Endothelial cell of umbilical vein (primary cell): ENCODE measurements around the gene MELTF. TPM values are rescaled to one million over a fixed set of nuclear protein-coding genes. Genes with fewer than 3 reads are reported as not detected.

Experiments
- BruUV-seq: library from RNA; stranded (reverse); fragments of 400-500 nt; replicated peaks from 2 replicates; lab custom pipeline; 2021; lab: Mats Ljungman, UMichigan
- CTCF ChIA-PET: fragments of 300-600, 350-600 bp; sonication (Branson Sonifier 250); formaldehyde crosslinking; loops from one replicate; lab custom pipeline; 2021; ENCODE audit warnings: antibody characterized with exemption, inconsistent platforms; lab: Charles Lee
- POLR2A ChIA-PET: fragments of 300-600, 350-600 bp; sonication (Branson Sonifier 250); formaldehyde crosslinking; loops from one replicate; lab custom pipeline; 2021; ENCODE audit warnings: antibody characterized with exemption, inconsistent platforms; lab: Charles Lee
- DNase-seq: peaks from one replicate; pipeline ENCODE4 v3.0.0-alpha.2; 2011; ENCODE audit warnings: low read depth, low spot score
- FAIRE-seq: peaks from 2 replicates; lab custom pipeline; 2011; peaks lifted over from hg19 to GRCh38; lab: Jason Lieb, UNC
- H2AFZ ChIP-seq: 2 replicates; pipeline ENCODE4 v1.6.0; 2012; ENCODE audit warnings: low read depth, low read length, control low read depth, inconsistent platforms
- H3K27ac ChIP-seq: 2 replicates; pipeline ENCODE4 v1.5.1; 2011; ENCODE audit warnings: low read depth, mild to moderate bottlenecking, control low read depth, low read length, moderate library complexity; ENCODE audit not compliant: insufficient read depth
- H3K27me3 ChIP-seq, 2 experiments: 2 replicates each; pipeline versions ENCODE4 v1.6.0 to v1.6.1; 2011; ENCODE audit warnings: low read length in 2 of 2, mixed read lengths in 1 of 2; ENCODE audit not compliant: control insufficient read depth in 2 of 2, insufficient read depth in 2 of 2
- H3K36me3 ChIP-seq, 2 experiments: 2 replicates in 1 of 2; 3 replicates in 1 of 2; pipeline ENCODE4 v1.5.1; 2011; ENCODE audit warnings: low read length in 2 of 2, mild to moderate bottlenecking in 1 of 2, moderate library complexity in 1 of 2; ENCODE audit not compliant: control insufficient read depth in 2 of 2, insufficient read depth in 2 of 2; ENCODE audit errors: extremely low read depth in 1 of 2
- H3K4me1 ChIP-seq: 3 replicates; pipeline ENCODE4 v1.5.1; 2011; ENCODE audit warnings: mild to moderate bottlenecking, low read length; ENCODE audit not compliant: control insufficient read depth, insufficient read depth; ENCODE audit errors: extremely low read depth
- H3K4me2 ChIP-seq: 2 replicates; pipeline ENCODE4 v1.6.1; 2011; ENCODE audit warnings: low read length, control low read depth, mixed read lengths; ENCODE audit not compliant: insufficient read depth
- H3K4me3 ChIP-seq, 3 experiments: fragments of 200-600 bp in 1 of 3; sonication (generic), shearing (Covaris generic) in 1 of 3; replicated peaks in 1 of 3; 2 replicates each; pipeline ENCODE4 v1.5.1; 2011 to 2016; ENCODE audit warnings: control low read depth in 3 of 3, low read length in 3 of 3, mild to moderate bottlenecking in 2 of 3, inconsistent platforms in 1 of 3, low read depth in 1 of 3, moderate library complexity in 1 of 3; ENCODE audit not compliant: insufficient read depth in 1 of 3
- H3K79me2 ChIP-seq: 2 replicates; pipeline ENCODE4 v1.6.0; 2012; ENCODE audit warnings: low read length, inconsistent platforms; ENCODE audit not compliant: control insufficient read depth, insufficient read depth
- H3K9ac ChIP-seq: replicated peaks from 2 replicates; pipeline ENCODE3; 2011; ENCODE audit warnings: low read length, control low read depth; ENCODE audit not compliant: insufficient read depth; ENCODE audit errors: extremely low read depth
- H3K9me1 ChIP-seq: replicated peaks from 3 replicates; pipeline ENCODE4 v1.6.0; 2011; ENCODE audit warnings: mild to moderate bottlenecking, low read length; ENCODE audit not compliant: control insufficient read depth, insufficient read depth; ENCODE audit errors: extremely low read depth
- H3K9me3 ChIP-seq: replicated peaks from 2 replicates; pipeline ENCODE4 v1.5.1; 2012; ENCODE audit warnings: low read length, inconsistent platforms; ENCODE audit not compliant: control insufficient read depth, insufficient read depth
- H4K20me1 ChIP-seq: replicated peaks from 2 replicates; pipeline ENCODE3; 2011; ENCODE audit warnings: mild to moderate bottlenecking, low read length; ENCODE audit not compliant: control insufficient read depth, insufficient read depth; ENCODE audit errors: extremely low read depth
- CTCF ChIP-seq, 2 donors: IDR thresholded peaks; 1 replicate in 1 of 2; 2 replicates in 1 of 2; pipeline ENCODE4 v1.5.1; 2011; ENCODE audit warnings: low read length in 2 of 2, mild to moderate bottlenecking in 2 of 2, moderate library complexity in 2 of 2, control low read depth in 1 of 2, inconsistent platforms in 1 of 2, low read depth in 1 of 2; ENCODE audit not compliant: insufficient read depth in 1 of 2; ENCODE audit errors: extremely low read depth in 1 of 2
- EZH2 ChIP-seq: IDR thresholded peaks from 2 replicates; pipeline ENCODE4 v1.6.1; 2012; ENCODE audit warnings: borderline replicate concordance, low read depth, mild to moderate bottlenecking, moderate library complexity, low read length, inconsistent platforms; ENCODE audit not compliant: severe bottlenecking
- FOS ChIP-seq: IDR thresholded peaks from 2 replicates; pipeline ENCODE4 v1.6.1; 2011; ENCODE audit warnings: mild to moderate bottlenecking, low read length, moderate library complexity, borderline replicate concordance; ENCODE audit not compliant: insufficient read depth
- GATA2 ChIP-seq: IDR thresholded peaks from 2 replicates; pipeline ENCODE4 v1.7.0; 2011; ENCODE audit warnings: low read depth, mild to moderate bottlenecking, moderate library complexity, mixed read lengths, low read length; ENCODE audit not compliant: insufficient read length, insufficient read depth
- MAX ChIP-seq: IDR thresholded peaks from 2 replicates; pipeline ENCODE4 v1.6.1; 2011; ENCODE audit not compliant: insufficient read depth, insufficient read length
- MYC ChIP-seq: IDR thresholded peaks from one replicate; pipeline ENCODE4 v1.6.1; 2011; ENCODE audit warnings: mild to moderate bottlenecking, low read depth, low read length
- POLR2A ChIP-seq: IDR thresholded peaks from 2 replicates; pipeline ENCODE4 v1.6.1; 2012; ENCODE audit warnings: low read depth, mild to moderate bottlenecking, control low read depth, low read length
- POLR2AphosphoS5 ChIP-seq: IDR thresholded peaks from 2 replicates; pipeline ENCODE4 v1.6.1; 2012; ENCODE audit warnings: low read depth, mild to moderate bottlenecking, control low read depth, low read length, moderate library complexity; ENCODE audit not compliant: insufficient read depth
- dilution Hi-C: fragments of 300-500 bp; cut with MboI; formaldehyde crosslinking; loops from one replicate; pipeline ENCODE4 v1.15.0; 2019; ENCODE audit warnings: low sequenced_read_pairs; ENCODE audit not compliant: extremely low pct_ligation_motif_present
- intact Hi-C: fragments of 100-400 bp; cut with micrococcal nuclease; formaldehyde crosslinking; loops from one replicate; pipeline ENCODE4 v1.10.0; 2022
- polyA plus RNA-seq, 4 experiments: library from polyadenylated mRNA; depleted of rRNA in 3 of 4; stranded (reverse) in 3 of 4; unstranded in 1 of 4; fragments of >200 nt; gene quantifications; 2 replicates each; pipeline versions ENCODE4 v1.2.1 to v1.2.3, GENCODE V29; 2011 to 2012; ENCODE audit warnings: missing spikeins in 1 of 4
- total RNA-seq: library from RNA; stranded (reverse); gene quantifications from 2 replicates; pipeline ENCODE4 v1.2.3, GENCODE V29; 2021

MELTF gene
- total and polyA plus RNA-seq, 2 donors (not counting 3 experiments of a cell fraction or from before 2014, with no cell fraction given), result 0.59 to 2.3 TPM

- no peaks in the 10 kb centered on the region for H3K79me2 ChIP-seq
- peaks cover 3 to 6% of the 10 kb centered on the region in 2 experiments for H3K27me3 ChIP-seq
- POLR2A ChIA-PET, result no interaction called here
- H4K20me1 ChIP-seq, result no peaks in the 10 kb centered on the region
- H3K9ac ChIP-seq, result no peak overlapping the region
- dilution Hi-C loops (no loop called here), intact Hi-C loops (no loop called here)
- no peak overlapping the region for H3K27ac ChIP-seq
- FAIRE-seq (no peak), DNase-seq (no peak)
- CTCF ChIA-PET, result interaction anchor here (0.6 to 4.9 kb wide), 13 partner anchors 8 to 497 kb away, joined by 3 to 40 read pairs (median 5); no protein-coding TSS in a partner anchor
- no peaks in the 10 kb centered on the region for H3K9me1 ChIP-seq
- no peaks in the 10 kb centered on the region for H3K36me3 ChIP-seq
- BruUV-seq, result no TSS peak
- TF ChIP-seq EZH2, result peak; percentile 53
- TF ChIP-seq MYC, result no peak
- H3K4me2 ChIP-seq, result peak overlapping the region; percentile 9
- H2AFZ ChIP-seq, result peak overlapping the region; percentile 52
- H3K4me3 ChIP-seq, result no peak overlapping the region
- H3K9me3 ChIP-seq, result no peaks in the 10 kb centered on the region
- H3K4me1 ChIP-seq, result peaks cover 9% of the 10 kb centered on the region
Measured at GRCh38 chr3:197028728-197029510, 698 bp downstream of the MELTF start.

GRCh38 chr3:197027896-197028727 is 1.5 kb downstream of the MELTF start:
- H3K79me2 ChIP-seq, result no peaks in the 10 kb centered on the region
- FAIRE-seq (no peak), DNase-seq (no peak)
- H3K9ac ChIP-seq, result no peak overlapping the region
- no peak overlapping the region for H2AFZ ChIP-seq
- no peaks in the 10 kb centered on the region for H4K20me1 ChIP-seq
- no peaks in the 10 kb centered on the region for H3K9me3 ChIP-seq
- peaks cover 9% of the 10 kb centered on the region for H3K4me1 ChIP-seq
- intact Hi-C loops, result no loop called here
- no peak for TF ChIP-seq FOS
- no peak for TF ChIP-seq EZH2
- no peak for TF ChIP-seq POLR2A
- no peak for TF ChIP-seq CTCF (IDR thresholded peaks at IDR 0.05; ENCODE audit: extremely low read depth in 1 of 2, insufficient read depth in 1 of 2, low read depth in 1 of 2, low read length in 2 of 2)
- no peak for TF ChIP-seq GATA2
- TF ChIP-seq POLR2AphosphoS5, result no peak
- no peak for TF ChIP-seq MAX
- no peak for TF ChIP-seq MYC
- no peak overlapping the region for H3K27ac ChIP-seq
- dilution Hi-C loops, result no loop called here
- no peak overlapping the region for H3K4me3 ChIP-seq
- no TSS peak for BruUV-seq
- H3K27me3 ChIP-seq, result peaks cover 3 to 6% of the 10 kb centered on the region in 2 experiments
- H3K36me3 ChIP-seq, result no peaks in the 10 kb centered on the region
- H3K9me1 ChIP-seq, result no peaks in the 10 kb centered on the region
- no peak overlapping the region for H3K4me2 ChIP-seq
- ChIA-PET POLR2A (no interaction called here), CTCF (interaction anchor here (0.6 to 4.9 kb wide), 4 partner anchors 15 to 498 kb away, joined by 3 to 40 read pairs (median 4); no protein-coding TSS in a partner anchor)
